ENCODE measurements around the gene UCMA.

Gene UCMA

GRCh38 chr10:13231808-13232207 is 2.4 kb downstream of the UCMA start:
- TF ChIP-seq, protein P1, sequence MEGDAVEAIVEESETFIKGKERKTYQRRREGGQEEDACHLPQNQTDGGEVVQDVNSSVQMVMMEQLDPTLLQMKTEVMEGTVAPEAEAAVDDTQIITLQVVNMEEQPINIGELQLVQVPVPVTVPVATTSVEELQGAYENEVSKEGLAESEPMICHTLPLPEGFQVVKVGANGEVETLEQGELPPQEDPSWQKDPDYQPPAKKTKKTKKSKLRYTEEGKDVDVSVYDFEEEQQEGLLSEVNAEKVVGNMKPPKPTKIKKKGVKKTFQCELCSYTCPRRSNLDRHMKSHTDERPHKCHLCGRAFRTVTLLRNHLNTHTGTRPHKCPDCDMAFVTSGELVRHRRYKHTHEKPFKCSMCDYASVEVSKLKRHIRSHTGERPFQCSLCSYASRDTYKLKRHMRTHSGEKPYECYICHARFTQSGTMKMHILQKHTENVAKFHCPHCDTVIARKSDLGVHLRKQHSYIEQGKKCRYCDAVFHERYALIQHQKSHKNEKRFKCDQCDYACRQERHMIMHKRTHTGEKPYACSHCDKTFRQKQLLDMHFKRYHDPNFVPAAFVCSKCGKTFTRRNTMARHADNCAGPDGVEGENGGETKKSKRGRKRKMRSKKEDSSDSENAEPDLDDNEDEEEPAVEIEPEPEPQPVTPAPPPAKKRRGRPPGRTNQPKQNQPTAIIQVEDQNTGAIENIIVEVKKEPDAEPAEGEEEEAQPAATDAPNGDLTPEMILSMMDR (conservative IDR thresholded peaks at IDR 0.05; ENCODE audit: low read depth, low read length): no peak
- no peak for DNase-seq (ENCODE audit: low read depth)
- H3K4me3 ChIP-seq (ENCODE audit: low read length): no peak overlapping the region

GRCh38 chr10:13231190-13231589 is 3.0 kb downstream of the UCMA start:
- TF ChIP-seq, protein P1 (conservative IDR thresholded peaks at IDR 0.05; ENCODE audit: low read depth, low read length): no peak
- no peak overlapping the region for H3K4me3 ChIP-seq (ENCODE audit: low read length)
- DNase-seq (ENCODE audit: low read depth): no peak

DNA sequence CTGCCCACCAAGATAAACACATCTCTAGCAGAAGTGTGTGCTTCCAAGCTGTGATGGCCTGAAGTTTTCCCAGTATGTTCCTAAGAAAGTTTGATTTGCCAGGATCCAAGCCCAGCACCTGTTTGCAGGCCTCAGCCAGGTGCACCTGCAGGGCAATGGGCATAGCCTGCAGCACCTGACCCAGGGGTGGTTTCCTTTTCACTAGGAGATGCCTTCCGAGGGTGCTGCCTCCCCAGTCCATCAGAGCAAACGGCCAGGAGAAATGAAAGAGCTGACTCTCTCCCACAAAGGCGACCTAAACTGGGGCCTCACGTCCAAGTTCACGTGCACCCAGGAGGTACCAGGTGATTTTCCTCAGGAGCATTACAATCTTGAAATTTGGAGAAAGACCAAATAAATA is 7.1 kb downstream of the UCMA start:
- TF ChIP-seq, protein P1 (conservative IDR thresholded peaks at IDR 0.05; ENCODE audit: low read depth, low read length): no peak
- DNase-seq (ENCODE audit: low read depth): no peak
- no peak overlapping the region for H3K4me3 ChIP-seq (ENCODE audit: low read length)

DNA sequence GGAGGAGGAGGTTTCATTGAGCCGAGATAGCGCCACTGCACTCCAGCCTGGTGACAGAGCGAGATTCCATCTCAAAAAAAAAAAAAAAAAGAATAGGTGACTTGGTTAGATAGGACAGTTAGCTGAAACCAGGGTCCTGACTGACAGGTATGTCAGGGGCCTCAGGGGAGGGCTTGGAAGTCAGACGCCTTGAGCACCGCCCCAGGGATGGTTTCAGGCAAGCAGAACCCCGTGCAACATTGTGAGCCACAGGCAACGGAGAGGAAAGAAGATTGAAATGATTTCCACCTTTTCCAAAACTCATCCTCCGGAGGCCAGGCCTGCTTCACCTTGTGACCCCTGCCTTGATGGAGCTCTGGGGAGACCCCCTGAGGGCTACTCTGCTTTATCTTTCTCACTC is 8.6 kb downstream of the UCMA start:
- no peak for DNase-seq (ENCODE audit: low read depth)
- TF ChIP-seq, protein P1 (conservative IDR thresholded peaks at IDR 0.05; ENCODE audit: low read depth, low read length): no peak
- no peak overlapping the region for H3K4me3 ChIP-seq (ENCODE audit: low read length)

GRCh38 chr10:13224210-13224995 is 9.8 kb downstream of the UCMA start:
- TF ChIP-seq, protein P1 (conservative IDR thresholded peaks at IDR 0.05; ENCODE audit: low read depth, low read length): no peak
- no peak overlapping the region for H3K4me3 ChIP-seq (ENCODE audit: low read length)
- DNase-seq (ENCODE audit: low read depth): no peak

- TF ChIP-seq, protein P1 (conservative IDR thresholded peaks at IDR 0.05; ENCODE audit: low read depth, low read length): no peak
- no peak for DNase-seq (ENCODE audit: low read depth)
- no peak overlapping the region for H3K4me3 ChIP-seq (ENCODE audit: low read length)
Measured at GRCh38 chr10:13223241-13223640, 10.9 kb downstream of the UCMA start.

GRCh38 chr10:13222566-13222965 is 11.6 kb downstream of the UCMA start:
- no peak for DNase-seq (ENCODE audit: low read depth)
- H3K4me3 ChIP-seq (ENCODE audit: low read length): no peak overlapping the region
- TF ChIP-seq, protein P1 (conservative IDR thresholded peaks at IDR 0.05; ENCODE audit: low read depth, low read length): no peak
